ENCODE data around the gene CAMK2N1.

Gene CAMK2N1

GRCh38 chr1:20442920-20443625, 42.9 kb downstream of the CAMK2N1 start:
- no peak for TF ChIP-seq CTCF (conservative IDR thresholded peaks at IDR 0.05; ENCODE audit: low read depth, low read length)
- H3K4me3 ChIP-seq (ENCODE audit: low read length): no peak overlapping the region
- no peak for DNase-seq (ENCODE audit: low read depth)

DNA sequence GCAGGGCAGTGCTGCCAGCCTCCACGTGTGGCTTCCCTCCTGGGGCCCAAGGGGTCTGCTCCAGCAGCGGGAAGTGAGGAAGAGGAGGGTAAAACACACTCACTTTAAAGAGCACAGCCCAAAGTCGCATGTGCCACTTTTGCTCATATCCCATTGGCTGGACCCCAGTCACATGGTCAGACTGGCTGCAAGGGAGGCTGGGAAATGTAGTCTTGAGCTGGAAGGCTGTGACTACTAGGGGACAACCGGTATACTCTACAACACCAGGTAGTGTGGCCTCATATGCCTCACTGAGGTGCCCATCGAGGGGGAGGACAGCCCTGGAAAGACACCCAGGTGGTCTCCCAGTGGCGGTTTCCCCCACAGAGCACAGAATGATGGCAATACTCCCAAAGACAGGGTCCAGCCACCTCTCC, 45.2 kb downstream of the CAMK2N1 start:
- DNase-seq (ENCODE audit: low read depth): no peak
- no peak overlapping the region for H3K4me3 ChIP-seq (ENCODE audit: low read length)
- TF ChIP-seq CTCF (conservative IDR thresholded peaks at IDR 0.05; ENCODE audit: low read depth, low read length): no peak

DNA sequence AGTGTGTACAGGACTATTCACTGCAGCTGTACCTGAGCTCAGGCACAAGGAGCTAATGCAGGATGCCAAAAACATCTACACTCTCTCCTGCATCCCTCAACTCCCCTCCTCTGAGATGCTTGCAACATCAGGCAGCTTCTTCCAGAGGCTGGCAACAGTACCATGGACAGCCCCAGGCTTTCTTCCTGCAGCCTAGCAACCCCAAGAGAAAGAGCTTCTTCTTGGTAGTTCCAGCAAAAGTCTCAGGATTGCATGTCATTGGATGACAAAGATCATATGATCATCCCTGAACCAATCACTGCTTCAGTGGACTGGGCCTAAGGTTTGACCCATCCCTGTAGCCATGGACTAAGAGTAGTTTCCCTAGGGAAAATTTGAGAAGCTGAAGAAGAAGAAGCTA, 46.7 kb downstream of the CAMK2N1 start:
- DNase-seq (ENCODE audit: low read depth): no peak
- TF ChIP-seq CTCF (conservative IDR thresholded peaks at IDR 0.05; ENCODE audit: low read depth, low read length): no peak
- no peak overlapping the region for H3K4me3 ChIP-seq (ENCODE audit: low read length)

DNA sequence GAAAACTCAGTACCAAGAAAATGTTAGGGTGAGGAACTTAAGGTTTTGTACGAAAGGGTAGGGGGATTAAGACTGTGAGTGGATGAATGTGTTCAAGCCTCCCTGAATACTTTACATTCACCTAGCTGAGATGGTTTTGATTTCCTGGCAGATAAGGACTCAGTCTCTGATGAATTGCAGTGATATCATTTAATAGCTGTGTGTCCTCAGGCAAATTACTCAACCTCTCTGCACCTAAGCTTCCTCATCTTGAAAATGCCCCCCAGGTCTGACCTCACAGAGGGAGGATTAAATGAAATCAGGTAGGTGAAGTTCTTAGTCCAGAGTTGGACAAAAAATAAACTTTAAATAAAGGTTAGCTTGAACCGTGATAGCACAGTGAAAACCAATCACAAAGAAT, 48.4 kb downstream of the CAMK2N1 start:
- TF ChIP-seq CTCF (conservative IDR thresholded peaks at IDR 0.05; ENCODE audit: low read depth, low read length): no peak
- no peak overlapping the region for H3K4me3 ChIP-seq (ENCODE audit: low read length)
- no peak for DNase-seq (ENCODE audit: low read depth)

- no peak for TF ChIP-seq CTCF (conservative IDR thresholded peaks at IDR 0.05; ENCODE audit: low read depth, low read length)
- DNase-seq (ENCODE audit: low read depth): no peak
- no peak overlapping the region for H3K4me3 ChIP-seq (ENCODE audit: low read length)
These were observed 53.1 kb downstream of the CAMK2N1 start for GRCh38 chr1:20432891-20433290.

All from retinal pigment epithelial cell (primary cell).